Muscle of back (tissue), 11 donors: Measurements from ENCODE around the gene FAF1. TPM values are rescaled to one million over a fixed set of nuclear protein-coding genes. Genes with fewer than 3 reads are reported as not detected.

Experiments used
- DNase-seq, 3 donors: peaks; one replicate each; pipeline versions ENCODE4 v3.0.0 to v3.0.0-alpha.2; 2013
- polyA plus RNA-seq, 10 donors: library from polyadenylated mRNA; unstranded; fragments of 120-200 nt; gene quantifications; one replicate each; pipeline ENCODE4 v1.2.1, GENCODE V29; 2013; ENCODE audit not compliant: insufficient read length in 10 of 10

FAF1 gene
- polyA plus RNA-seq, 10 donors = 38.6 to 59.4 (median 46.2) TPM

DNA sequence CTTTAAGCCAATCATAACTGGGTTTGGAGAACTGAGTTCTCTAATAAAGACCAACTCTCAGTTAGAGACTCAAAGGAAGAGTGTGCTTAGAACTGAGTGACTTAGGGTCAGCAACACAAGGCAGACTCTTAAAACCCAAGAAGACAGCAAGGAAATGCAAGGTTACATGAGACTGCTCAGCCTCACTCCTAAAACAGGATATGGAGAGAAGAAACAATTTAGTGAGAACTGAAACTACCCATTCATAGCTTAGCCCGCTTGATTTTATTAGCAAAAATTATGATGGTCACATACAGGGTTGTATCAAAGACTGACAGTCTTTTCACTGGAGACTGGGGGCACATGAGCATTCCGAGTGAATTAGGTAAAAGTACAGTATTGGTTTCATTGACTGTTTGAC is 457.9 kb downstream of the FAF1 start:
- DNase-seq = no peak

DNA sequence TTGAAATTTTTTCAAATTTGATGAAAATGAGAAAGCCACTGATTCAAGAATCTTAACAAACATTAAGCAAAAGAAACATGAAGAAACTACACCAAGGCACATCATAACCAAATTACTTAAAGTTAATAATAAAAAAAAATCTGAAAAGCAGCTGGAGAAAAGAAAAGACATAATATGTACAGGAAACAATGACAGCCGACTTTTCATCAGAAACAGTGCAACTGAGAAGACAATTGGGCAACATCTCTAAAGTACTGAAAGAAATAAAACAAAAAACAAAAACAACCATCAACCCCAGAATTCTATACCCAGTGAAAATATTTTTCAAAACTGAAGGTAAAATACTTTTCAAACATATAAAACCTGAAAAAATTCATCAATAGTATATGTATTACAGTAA is 463.1 kb downstream of the FAF1 start:
- no peak for DNase-seq

DNA sequence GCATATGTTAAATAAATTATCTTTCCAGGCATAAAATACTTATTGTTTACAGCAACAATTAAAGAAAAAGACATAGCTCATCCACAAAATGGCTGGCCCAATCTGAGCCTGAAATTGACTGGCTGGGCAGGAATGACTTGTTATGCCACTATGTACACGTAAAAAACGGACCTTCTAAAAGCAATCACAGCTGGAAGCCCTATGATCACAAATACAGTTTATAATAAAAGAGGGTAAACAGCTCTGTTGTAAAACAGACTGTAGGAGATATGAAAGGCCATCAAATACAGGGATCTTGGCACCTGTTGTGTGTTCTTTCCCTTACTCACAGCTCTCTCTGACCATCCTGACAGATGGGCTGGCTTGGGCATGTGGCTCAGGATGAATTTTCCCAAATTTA is 466.4 kb downstream of the FAF1 start:
- no peak for DNase-seq

DNA sequence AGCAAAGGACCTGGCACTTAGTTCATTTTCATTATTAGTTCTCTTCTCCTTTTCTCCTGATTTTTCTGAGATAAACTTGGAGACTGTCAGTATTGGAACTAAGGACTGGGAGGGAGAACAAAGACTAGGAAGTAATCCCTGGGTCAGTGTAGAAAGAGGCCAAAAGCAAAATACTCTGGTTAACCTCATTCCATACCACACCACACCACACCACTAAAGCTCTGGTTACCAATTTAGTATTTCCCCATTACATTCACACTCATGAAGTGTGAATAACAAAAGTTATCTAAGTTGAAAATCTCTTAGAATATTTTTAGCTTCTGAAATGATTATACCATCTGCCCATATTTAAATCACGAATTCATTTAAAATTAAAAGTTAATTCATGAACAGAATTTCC is 467.9 kb downstream of the FAF1 start:
- no peak for DNase-seq

DNA sequence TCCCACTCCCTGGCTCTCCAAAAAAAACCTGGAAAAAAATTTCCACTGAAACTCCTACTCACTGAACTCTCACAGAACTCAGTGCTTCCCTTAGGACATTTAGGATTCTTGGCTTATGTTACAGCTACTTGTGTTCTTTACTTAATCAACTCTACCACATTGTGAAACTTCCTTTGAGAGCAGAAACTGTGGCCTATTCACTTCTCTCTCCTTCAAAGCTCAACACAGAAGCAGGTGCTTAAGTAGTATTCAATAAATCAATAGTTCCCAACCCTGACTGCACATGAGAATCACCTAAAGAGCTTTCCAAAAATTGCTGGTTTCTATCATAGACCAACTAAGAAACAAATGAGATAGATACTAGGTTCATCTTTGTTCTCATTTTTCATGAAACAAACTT is 468.9 kb downstream of the FAF1 start:
- DNase-seq = peak in 1 of 3 donors; percentile 19

DNA sequence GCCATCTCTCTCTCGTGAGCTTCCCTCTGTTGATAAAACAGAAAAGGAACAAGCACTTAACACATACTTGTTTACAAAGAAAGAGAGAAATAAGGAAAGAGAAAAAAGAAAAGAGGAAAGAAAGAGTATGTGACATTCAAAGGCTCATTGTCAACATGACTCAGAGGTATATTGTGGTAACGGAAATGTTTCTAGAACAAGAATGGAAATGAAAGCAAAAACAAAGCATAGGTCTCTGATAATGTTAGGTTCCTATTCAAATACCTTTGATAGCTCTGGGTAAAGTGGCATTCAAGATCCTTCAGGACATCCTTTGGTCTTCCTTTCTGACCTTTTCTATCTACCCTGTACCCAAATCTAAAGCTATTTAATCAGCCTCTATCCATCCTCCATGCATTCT is 469.4 kb downstream of the FAF1 start:
- DNase-seq = no peak

DNA sequence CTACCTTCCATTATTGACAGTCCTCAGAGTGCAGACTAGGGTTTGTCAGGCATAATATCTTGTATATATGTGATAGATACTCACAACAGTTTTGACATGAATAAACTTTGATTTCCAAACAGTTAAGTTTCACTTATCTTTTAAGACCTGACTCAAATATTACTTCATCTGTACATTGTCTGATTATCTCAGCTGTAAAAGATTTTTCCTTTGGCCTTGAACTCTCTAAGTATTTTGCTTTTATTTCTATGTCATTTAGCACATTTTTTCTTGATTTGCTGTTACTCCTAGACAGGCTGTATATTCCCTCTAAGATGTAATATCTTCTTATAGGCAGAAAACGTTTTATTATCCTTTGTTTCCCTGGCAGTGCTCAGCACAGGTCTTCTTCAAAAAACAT is 471.2 kb downstream of the FAF1 start:
- peak in 1 of 3 donors; percentile 4 for DNase-seq

DNA sequence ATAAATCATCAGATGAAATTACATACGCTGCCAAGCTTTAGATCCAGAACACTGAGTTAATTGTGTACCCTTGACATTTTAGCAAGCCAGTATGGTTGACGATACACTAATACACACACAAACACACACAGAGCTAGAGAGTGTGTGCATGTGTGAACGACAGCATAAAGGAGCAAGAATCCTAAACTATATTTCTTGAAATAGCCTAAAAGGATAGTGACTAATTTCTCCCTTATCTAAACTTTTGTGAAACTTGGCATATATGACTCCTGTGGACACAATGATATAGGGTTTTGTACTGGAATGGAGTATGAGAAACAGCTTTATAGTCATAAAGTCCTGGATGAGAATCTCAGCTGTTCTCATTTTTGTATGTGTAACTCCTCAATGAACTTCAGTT is 471.7 kb downstream of the FAF1 start:
- peak in 1 of 3 donors; percentile 32 for DNase-seq

DNA sequence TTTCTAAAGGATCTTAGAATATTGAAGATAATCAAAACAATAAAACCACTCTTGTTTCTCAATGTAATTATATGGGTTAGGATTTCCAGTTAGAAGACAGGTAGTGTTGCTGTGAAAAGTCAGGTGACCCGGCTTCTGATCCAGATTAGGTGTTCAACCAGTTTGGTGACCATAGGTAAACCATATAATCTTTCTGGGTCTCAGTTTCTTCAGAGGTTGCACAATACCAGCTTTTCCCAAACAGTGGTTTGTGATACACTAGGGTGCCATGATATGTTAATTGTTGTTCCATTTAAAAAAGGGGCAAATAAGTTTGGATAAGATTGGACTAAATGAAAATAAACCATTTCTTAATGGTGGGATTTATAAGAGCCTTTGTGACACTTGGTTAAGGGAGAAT is 472.3 kb downstream of the FAF1 start:
- DNase-seq = no peak

DNA sequence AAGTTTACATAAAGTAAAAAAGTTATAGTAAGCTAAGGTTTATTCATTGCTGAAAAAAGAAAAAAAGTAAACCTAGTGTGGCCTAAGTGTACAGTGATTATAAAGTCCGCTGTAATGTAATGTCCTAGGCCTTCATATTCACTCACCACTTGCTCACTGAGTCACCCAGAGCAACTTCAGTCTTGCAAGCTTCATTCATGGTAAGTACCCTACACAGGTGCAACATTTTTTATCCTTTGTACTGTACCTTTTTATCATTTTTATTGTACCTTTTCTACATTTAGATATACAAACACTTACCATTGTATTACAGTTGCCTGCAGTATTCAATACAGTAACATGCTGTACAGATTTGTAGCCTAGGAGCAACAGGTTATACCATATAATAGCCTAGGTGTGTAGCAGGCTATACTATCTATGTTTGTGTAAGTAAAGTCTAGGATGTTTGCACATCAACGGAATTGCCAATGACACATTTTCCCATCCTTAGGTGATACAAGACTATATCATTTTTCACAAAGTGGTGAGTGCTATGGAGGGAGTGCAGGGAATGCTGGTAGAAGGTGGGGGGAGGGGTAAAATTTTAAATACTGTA is 478.8 kb downstream of the FAF1 start:
- no peak for DNase-seq

DNA sequence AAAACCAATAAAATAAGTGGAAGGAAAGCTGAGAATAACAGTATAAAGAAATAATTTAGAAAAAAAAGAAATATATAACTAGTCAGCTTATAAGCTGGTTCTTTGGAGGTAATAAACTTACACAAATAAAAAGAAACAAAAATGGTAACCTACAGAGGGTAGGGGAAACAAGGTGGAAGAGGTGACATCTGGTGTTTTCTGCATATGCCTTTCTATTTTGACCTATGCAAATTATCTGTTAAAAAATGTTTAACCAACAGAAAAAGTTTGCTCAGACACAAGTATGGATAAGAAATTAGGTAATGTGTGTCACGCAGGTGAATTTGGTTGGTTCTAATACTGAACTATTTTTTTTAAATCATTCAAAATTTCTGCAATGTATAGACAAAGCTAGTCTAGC is 483.3 kb downstream of the FAF1 start:
- no peak for DNase-seq

DNA sequence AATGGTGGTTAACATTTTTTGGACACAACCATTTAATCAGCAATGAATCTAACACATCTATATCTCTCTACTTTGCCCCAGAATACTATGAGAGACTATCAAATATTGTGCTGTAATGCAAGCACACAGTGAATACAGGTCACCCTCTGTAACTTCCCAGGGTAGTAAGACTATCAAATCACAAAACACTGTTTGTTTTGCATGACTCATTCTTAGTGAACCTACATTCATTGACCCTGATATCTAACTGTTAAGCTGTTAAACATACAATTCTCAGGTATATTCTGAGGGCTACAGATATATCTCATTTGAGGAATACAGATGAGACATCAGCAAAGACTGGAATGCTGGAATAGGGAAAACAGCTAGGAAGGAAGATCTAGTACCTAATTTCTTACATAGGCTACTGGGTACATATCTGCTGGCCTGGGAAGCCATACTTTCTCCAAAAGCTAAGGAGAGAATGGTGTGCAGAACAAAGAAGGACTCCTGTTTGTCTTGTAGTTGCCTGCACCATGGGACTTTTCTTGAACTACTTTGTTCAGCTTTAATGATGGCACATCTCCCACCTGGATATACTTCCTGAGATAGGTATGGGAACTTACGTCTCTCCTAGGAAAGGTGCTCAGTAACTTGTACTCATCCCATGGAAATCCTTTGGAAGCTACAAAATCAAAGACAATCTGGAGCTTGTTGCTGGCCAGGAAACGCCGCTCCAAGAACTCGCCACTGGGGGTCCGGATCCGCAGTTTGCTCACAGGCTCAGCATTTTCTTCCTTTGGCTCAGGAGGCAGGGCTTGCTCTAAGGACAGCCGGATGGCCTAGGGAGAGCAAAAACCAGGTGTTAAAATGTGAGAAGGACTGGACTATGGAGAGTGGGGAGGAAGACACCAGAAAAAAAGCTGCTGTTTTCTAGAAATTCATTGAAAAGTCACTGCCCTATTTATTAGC is 484.9 kb downstream of the FAF1 start:
- DNase-seq = no peak

DNA sequence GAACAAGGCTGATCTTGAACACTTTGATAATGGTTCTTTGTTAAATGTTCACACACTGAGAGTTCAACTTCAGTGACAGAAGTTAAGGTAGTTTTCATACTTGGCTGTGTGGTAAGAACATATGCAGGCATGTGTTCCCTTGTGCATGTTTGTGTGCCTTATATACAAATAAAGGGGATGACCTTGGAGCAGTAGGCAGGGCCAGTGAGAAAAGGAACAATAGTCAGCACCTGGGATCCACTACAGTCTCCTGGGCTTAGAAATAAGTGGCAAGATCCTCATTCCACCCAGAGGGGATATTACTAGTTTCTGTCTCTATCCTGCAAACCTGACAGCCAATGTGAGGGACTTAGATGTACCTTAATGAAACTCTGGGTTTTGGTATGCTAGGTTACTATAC is 486.6 kb downstream of the FAF1 start:
- DNase-seq = no peak

DNA sequence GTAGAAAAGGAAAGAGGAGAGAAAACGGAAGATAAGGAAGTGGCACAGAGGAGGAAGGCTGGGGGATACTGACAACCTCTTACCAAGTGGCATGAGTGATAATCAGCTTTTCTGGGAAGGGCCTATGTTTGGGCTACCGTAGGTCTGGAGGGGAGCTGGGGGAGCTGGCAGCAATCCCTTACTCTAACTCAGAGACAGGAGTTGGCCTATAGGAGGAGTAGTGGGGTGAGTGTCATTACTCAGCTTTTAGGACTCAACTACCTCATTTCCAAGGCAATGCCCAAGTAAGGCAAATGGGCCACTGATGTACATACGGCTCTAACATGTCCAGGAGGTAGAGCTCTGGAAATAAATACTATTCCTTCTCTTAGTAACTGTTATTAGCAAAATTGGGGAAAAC is 488.1 kb downstream of the FAF1 start:
- no peak for DNase-seq

DNA sequence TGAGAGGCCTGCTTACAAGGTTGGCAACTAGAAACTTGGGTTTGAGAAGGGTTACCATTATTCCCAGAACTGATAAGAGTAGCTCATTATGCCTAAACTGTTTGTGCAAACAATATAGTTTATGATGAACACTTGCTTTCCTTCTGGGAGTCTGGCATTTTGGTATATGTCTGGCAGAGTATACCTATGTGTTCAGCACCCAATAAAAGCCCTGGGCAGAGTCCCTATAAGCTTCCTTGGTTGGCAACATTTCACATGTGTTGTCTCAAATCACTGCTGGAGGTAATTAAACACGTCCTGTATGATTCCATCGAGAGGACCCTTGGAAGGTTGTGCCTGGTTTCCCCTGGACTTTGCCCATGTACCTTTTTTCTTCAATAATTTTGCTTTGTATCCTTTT is 497.1 kb downstream of the FAF1 start:
- no peak for DNase-seq

DNA sequence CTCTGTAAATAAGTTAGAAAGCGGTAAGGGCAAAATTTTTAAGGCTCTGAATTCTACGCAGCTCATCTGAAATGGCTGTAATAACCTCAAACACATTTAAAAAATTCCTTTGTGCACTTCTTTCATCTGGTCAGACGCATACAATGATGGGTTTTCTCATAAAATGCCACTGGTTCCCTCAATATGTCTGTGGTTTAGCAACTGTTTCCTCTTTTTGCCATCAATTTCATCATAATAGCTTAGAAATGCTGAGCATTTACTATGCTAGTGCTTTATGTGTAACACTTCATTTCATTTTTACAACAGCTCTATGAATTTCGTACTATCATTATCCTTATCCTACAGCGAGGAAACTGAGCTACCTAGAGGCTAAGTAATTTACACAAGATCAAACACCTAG is 501.6 kb downstream of the FAF1 start:
- DNase-seq = peak in 1 of 3 donors; percentile 1

DNA sequence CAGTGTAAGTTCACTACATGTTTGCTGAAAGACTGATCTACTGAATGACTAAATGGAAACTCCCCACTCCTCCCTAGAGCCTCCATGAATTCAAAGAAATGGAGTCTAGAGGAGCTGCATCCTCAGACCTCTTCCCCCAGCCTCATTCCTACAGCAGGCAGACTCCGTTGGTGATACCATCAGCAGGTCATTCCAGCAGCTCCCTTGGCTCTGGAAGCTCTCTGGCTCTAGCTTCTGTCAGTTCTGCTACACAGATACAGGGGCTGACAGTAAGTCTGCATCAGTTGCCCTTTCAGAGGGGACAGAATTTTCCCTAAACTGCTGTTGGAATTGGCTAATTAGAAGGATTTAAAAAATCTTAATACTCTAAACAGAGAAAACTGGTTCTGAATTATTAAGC is 505.2 kb downstream of the FAF1 start:
- DNase-seq = no peak

DNA sequence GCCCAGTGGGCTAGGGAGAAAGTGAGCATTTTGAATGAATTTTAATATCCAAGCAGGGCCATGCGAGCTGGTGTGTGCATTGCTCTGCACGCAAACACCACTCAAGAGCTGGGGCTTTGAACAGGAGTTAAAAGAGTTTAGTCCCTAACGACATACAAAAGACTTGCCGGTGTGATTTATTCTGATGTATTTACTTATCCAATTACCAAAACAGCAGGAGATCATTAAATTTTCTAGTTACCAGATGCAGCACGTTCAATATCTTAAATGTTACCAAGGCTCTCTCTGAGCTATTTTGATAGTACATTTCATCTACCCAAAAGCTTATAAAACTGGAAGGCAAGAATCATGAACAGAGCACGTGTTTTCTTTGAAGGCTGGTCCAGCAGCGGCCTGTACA is 506.8 kb downstream of the FAF1 start:
- no peak for DNase-seq

DNA sequence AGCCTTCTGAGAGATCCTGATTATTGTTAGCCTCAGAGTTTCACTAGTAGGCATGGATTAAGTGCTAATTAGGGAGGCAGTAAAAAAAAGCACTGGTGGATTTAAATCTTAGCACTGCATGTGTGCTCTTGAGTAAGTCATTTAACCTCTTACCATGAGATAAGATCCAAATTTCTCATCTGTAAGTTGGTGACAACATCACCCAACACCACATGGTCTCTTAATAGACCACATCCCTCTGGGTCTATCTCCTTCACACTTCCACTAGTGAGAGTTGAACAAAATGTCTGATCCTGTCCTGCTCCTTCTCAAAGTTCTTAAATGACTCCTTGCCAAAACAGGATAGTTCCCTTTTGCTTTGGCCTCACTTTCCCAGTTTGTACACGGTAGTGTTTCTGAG is 507.4 kb downstream of the FAF1 start:
- no peak for DNase-seq

DNA sequence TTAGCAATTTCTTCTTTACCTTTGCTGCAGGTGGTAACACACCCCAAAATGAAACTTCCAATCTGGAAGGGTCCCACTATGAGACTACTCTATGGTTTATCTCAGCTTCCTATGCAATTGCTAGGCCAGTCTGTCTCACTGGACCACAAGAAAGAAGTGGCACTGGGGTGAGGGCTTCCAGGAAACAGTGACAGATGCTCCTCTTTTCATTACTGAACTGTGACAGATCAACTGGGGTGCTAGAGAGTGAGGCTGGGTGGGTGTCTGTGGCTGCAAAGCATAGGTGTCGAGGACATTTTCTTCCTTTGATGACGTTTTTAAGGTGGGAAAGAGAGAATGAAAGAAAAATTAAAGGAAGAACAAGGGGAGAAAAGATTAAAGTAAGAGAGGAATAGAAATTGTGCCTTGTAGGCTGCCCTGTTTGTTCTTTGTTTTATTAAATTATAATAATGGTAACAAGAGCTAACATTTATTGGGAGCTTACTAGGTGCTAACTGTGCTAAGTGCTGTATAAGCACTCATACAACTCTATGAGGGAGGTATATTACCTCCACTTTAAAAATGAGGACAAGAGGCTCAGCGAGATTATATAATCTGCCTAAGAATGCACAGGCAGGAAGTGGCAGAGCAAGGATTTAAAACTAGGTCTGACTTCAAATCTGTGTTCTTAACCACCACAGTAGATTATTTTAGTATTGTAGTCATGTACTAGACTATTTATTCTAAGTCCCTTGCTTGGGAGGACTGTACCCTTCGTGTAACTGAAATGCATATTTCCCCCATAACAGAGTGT is 509.0 kb downstream of the FAF1 start:
- no peak for DNase-seq

DNA sequence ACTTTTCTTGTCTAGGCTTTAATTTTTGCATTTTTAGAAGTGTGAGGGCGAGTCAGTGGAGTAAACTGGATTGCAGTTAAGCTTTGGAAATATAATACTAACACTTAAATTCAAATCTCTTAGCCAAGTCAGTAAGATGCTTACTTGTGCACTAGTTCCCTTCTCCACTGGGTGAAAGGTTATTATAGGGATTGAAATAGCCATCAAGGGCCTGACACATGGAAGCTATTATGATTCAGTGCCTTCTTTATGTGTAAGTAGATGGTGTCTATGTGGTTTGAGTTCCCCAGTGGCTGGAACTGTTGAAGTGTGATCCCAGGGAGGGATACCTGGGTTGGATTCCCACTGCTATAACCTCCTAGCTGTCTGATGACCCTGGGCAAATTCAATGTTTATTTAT is 512.1 kb downstream of the FAF1 start:
- no peak for DNase-seq

DNA sequence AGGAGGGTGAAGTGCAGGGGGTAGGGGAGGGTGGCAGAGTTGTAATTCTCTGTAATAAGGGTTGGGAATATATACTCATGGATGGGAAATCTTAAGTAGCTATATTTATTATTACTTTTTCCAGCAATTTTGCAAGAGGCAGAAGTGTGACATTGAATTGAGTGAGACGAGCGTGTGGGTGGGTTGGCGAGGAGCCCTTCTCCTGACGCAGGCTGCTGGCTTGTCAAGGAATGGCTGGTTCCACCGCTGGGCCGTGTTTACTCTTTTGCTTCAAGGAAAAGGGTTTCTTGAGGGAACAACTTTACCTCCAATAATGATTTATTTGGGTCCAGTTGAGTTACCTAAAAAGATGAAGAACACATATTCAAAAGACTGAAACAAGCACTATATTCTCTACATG is 518.9 kb downstream of the FAF1 start:
- DNase-seq = no peak

DNA sequence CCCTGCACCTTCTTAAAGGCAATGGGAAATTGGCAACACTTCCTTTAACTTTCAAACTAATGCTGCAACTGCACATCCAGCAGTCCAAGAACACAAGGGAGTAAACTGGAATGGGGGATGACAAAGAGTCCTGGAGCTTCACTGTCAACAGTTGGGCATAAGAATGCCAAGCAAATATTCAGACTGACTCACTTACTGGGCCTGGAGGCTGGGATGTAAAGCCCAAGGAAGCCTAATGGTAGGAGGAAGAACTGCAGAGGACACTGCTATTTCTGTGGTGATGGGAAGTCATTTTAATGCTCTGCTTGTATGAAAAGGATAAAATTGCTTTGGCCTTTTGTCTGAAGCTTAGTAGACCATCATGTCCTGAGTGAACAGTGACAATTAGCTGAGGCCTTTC is 521.1 kb downstream of the FAF1 start:
- no peak for DNase-seq
